ENCODE results near the gene FUT3. TPM values are rescaled to one million over a fixed set of nuclear protein-coding genes. Genes with fewer than 3 reads are reported as not detected.

FUT3 gene
- total RNA-seq, 1 donor from 2014 or later = 0.84 TPM

DNA sequence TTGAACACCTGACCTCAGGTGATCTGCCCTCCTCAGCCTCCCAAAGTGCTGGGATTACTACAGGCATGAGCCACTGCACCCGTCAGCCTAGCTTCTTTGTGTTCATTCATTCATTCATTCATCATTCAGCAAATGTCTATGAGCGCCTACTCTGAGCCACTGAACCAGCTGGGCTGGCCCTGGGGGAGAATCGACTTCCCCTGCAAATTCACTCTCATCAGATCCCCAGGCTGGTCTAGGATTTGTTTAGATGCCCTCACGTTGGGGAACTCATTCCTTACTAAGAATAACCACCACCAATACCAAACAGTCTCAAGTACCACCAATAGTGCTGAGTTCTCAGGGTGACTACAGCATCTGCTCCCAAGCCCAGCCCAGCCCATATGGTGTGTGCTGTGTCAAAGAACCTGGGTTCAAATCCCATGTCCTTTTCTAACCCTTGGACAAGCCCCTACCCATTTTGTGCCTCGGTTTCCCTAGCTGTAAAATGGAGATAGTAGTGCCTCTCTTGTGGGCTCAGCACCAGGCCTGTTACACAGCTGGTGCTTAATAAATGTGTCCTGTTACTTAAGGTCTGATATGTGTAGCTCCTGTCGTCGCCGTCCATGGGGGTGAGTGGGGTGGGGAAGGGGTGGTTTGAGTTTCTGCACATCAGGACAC lies 29.6 kb downstream of the FUT3 start:
- no peak overlapping the region for H3K4me3 ChIP-seq (ENCODE audit: insufficient read depth, low read depth, low read length)
- H2AFZ ChIP-seq (ENCODE audit: low read depth, low read length) = no peak overlapping the region
- Mint-ChIP-seq H3K9me3 (ENCODE audit: unreplicated experiment) (peaks cover 2% of the 10 kb centered on the region), H3K4me1 (ENCODE audit: low read depth, unreplicated experiment) (no peaks in the 10 kb centered on the region), H3K4me3 (ENCODE audit: unreplicated experiment) (no peak overlapping the region), H3K36me3 (ENCODE audit: low read depth, unreplicated experiment) (peaks cover 3% of the 10 kb centered on the region), H3K27me3 (ENCODE audit: low read depth, unreplicated experiment) (peaks cover 19% of the 10 kb centered on the region), H3K27ac (ENCODE audit: unreplicated experiment) (no peak overlapping the region)
- no peaks in the 10 kb centered on the region for H3K36me3 ChIP-seq (ENCODE audit: insufficient read depth, low read length)
- TF ChIP-seq CTCF (IDR thresholded peaks at IDR 0.05; ENCODE audit: insufficient read depth, low read depth, low read length) (no peak), EZH2 (IDR thresholded peaks at IDR 0.05; ENCODE audit: insufficient read depth, low read length) (no peak)
- peaks cover 5% of the 10 kb centered on the region for H3K27me3 ChIP-seq (ENCODE audit: insufficient read depth, low read length)
- no peaks in the 10 kb centered on the region for H3K9me3 ChIP-seq (ENCODE audit: insufficient read depth, low read depth, low read length)
- H3K27ac ChIP-seq (ENCODE audit: low read depth, low read length) = no peak overlapping the region
- no peaks in the 10 kb centered on the region for H4K20me1 ChIP-seq (ENCODE audit: insufficient read depth, low read length)
- H3K9ac ChIP-seq (ENCODE audit: low read length) = no peak overlapping the region
- H3K79me2 ChIP-seq (ENCODE audit: insufficient read depth, low read length) = no peaks in the 10 kb centered on the region
- FAIRE-seq (no peak), DNase-seq (ENCODE audit: low read depth) (no peak)
- no peaks in the 10 kb centered on the region for H3K4me1 ChIP-seq (ENCODE audit: insufficient read depth, low read length)
- no peak overlapping the region for H3K4me2 ChIP-seq (ENCODE audit: low read length)

GRCh38 chr19:5820785-5821184 lies 30.5 kb downstream of the FUT3 start:
- peaks cover 3% of the 10 kb centered on the region for H3K36me3 Mint-ChIP-seq (ENCODE audit: low read depth, unreplicated experiment)
- TF ChIP-seq CTCF (IDR thresholded peaks at IDR 0.05; ENCODE audit: insufficient read depth, low read depth, low read length) = no peak
- TF ChIP-seq EZH2 (IDR thresholded peaks at IDR 0.05; ENCODE audit: insufficient read depth, low read length) = no peak
- FAIRE-seq = no peak

GRCh38 chr19:5818594-5818993 lies 32.7 kb downstream of the FUT3 start:
- H3K36me3 ChIP-seq (ENCODE audit: insufficient read depth, low read length) = no peaks in the 10 kb centered on the region
- H3K9ac ChIP-seq (ENCODE audit: low read length) = no peak overlapping the region
- peaks cover 8% of the 10 kb centered on the region for H3K27me3 ChIP-seq (ENCODE audit: insufficient read depth, low read length)
- H3K27ac ChIP-seq (ENCODE audit: low read depth, low read length) = no peak overlapping the region
- H3K4me3 ChIP-seq (ENCODE audit: insufficient read depth, low read depth, low read length) = no peak overlapping the region
- peaks cover under 1% of the 10 kb centered on the region for H3K36me3 Mint-ChIP-seq (ENCODE audit: low read depth, unreplicated experiment)
- no peak overlapping the region for H3K27ac Mint-ChIP-seq (ENCODE audit: unreplicated experiment)
- peaks cover 21% of the 10 kb centered on the region for H3K27me3 Mint-ChIP-seq (ENCODE audit: low read depth, unreplicated experiment)
- no peak for FAIRE-seq
- H3K79me2 ChIP-seq (ENCODE audit: insufficient read depth, low read length) = no peaks in the 10 kb centered on the region
- no peaks in the 10 kb centered on the region for H3K4me1 Mint-ChIP-seq (ENCODE audit: low read depth, unreplicated experiment)
- H2AFZ ChIP-seq (ENCODE audit: low read depth, low read length) = no peak overlapping the region
- no peak overlapping the region for H3K4me3 Mint-ChIP-seq (ENCODE audit: unreplicated experiment)
- no peak overlapping the region for H3K4me2 ChIP-seq (ENCODE audit: low read length)
- H4K20me1 ChIP-seq (ENCODE audit: insufficient read depth, low read length) = no peaks in the 10 kb centered on the region
- TF ChIP-seq CTCF (IDR thresholded peaks at IDR 0.05; ENCODE audit: insufficient read depth, low read depth, low read length) = no peak
- TF ChIP-seq EZH2 (IDR thresholded peaks at IDR 0.05; ENCODE audit: insufficient read depth, low read length) = no peak
- DNase-seq (ENCODE audit: low read depth) = no peak
- peaks cover 3% of the 10 kb centered on the region for H3K9me3 Mint-ChIP-seq (ENCODE audit: unreplicated experiment)
- H3K9me3 ChIP-seq (ENCODE audit: insufficient read depth, low read depth, low read length) = no peaks in the 10 kb centered on the region
- H3K4me1 ChIP-seq (ENCODE audit: insufficient read depth, low read length) = no peaks in the 10 kb centered on the region

More at GRCh38 chr19:5820785-5821184, 30.5 kb downstream of the FUT3 start:
- no peak for DNase-seq (ENCODE audit: low read depth)
- Histone ChIP-seq H3K9ac (ENCODE audit: low read length) (no peak overlapping the region), H3K36me3 (ENCODE audit: insufficient read depth, low read length) (no peaks in the 10 kb centered on the region), H4K20me1 (ENCODE audit: insufficient read depth, low read length) (no peaks in the 10 kb centered on the region), H3K9me3 (ENCODE audit: insufficient read depth, low read depth, low read length) (no peaks in the 10 kb centered on the region), H2AFZ (ENCODE audit: low read depth, low read length) (no peak overlapping the region), H3K4me2 (ENCODE audit: low read length) (no peak overlapping the region), H3K4me3 (ENCODE audit: insufficient read depth, low read depth, low read length) (no peak overlapping the region), H3K4me1 (ENCODE audit: insufficient read depth, low read length) (no peaks in the 10 kb centered on the region), H3K27me3 (ENCODE audit: insufficient read depth, low read length) (peaks cover 5% of the 10 kb centered on the region), H3K27ac (ENCODE audit: low read depth, low read length) (no peak overlapping the region), H3K79me2 (ENCODE audit: insufficient read depth, low read length) (no peaks in the 10 kb centered on the region)
- no peak overlapping the region for H3K27ac Mint-ChIP-seq (ENCODE audit: unreplicated experiment)
- no peak overlapping the region for H3K4me3 Mint-ChIP-seq (ENCODE audit: unreplicated experiment)
- peaks cover 3% of the 10 kb centered on the region for H3K9me3 Mint-ChIP-seq (ENCODE audit: unreplicated experiment)
- H3K4me1 Mint-ChIP-seq (ENCODE audit: low read depth, unreplicated experiment) = no peaks in the 10 kb centered on the region
- peaks cover 21% of the 10 kb centered on the region for H3K27me3 Mint-ChIP-seq (ENCODE audit: low read depth, unreplicated experiment)
